Medulla oblongata (tissue), 1 donor: Measurements from ENCODE around the gene TRAF1.

ENCODE experiments used
- DNase-seq: peaks from one replicate; pipeline ENCODE4 v3.0.0-alpha.2; 2015; ENCODE audit errors: extremely low spot score

The TRAF1 gene

DNA sequence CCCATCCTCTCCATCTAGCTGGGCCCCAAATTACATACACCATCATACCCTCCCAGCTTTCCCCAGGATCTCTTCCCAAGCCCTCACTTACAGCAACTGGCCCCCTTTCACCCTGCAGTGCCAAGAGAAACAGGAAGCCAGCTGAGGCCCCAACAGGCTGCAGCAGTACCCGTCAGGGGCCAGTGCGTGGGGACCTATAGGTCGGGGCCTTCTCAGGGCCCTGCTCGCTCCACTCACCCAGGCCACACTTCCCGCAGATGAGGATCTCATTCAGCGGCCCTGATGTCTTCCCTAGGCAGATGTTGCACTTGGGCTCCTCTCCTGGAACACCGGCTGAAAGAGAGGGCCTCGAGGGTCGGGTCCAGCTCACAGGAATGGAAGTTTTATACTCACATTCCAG lies 56.4 kb downstream of the TRAF1 start:
- no peak for DNase-seq

DNA sequence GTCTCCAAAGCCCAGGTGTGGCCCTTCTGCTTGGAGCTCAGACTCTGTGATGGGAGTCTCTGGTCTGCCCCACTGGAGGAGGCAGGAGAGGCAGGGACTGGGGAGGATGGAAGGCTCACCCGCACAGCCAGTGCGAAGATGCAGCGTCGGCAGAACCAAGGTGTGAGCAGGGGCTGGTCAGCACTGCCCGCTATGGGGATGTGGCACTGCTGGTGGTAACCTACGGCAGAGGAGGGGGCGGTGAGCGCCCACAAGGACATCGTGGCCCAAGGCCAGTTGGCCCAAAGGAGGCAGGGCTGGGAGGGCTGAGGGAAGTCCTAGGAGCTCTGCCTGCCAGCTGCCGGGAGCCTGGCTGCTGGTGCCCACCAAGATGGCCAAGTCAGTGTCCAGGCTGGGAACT lies 56.9 kb downstream of the TRAF1 start:
- no peak for DNase-seq

DNA sequence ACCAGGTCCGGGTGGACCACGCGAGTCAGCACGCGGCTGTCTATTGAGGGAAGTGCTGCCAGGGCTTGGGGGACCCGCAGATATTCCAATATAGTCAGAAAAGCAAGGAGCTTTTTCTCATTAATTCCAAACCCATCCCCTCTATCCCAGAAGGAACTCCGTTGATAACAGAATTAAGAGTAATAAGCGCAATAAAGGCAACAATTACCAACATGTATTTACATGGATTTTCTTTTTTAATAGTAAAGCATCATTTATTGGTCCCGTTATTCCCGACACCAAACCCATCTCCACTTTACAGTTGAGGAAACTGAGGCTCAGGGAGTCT lies 57.3 kb downstream of the TRAF1 start:
- no peak for DNase-seq

DNA sequence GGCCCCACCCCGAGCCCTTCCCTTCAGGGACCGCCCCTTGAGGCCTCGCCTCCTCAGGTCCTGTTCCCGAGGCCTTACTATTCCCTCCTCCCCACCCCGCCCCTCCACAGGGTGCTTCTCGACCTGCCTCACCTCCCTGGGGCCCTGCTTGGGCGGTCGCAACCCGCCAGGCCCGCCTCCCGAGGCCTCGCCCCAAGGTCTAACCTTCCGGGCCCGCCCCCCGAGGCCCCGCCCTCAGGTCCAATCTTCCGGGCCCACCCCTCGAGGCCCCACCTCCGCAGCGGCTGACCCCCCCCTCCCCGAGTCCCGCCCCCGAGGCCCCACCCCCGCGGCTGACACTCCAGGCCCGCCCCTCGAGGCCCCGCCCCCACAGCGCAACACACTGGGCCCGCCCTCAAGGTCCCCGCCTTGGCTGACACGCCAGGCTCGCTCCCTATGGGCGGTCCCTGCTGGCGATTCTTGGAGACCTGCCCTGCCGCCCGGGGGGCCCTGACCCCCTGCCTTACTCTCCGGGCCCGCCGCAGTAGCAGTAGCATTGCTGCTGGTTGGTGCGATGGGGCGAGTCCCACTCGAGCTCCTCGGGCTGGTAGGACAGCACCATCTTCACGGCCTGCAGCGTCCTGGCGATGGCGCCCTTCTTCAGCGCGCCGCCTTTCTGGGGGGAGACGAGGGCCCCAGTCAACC lies 57.8 kb downstream of the TRAF1 start:
- peak; percentile 93 for DNase-seq

DNA sequence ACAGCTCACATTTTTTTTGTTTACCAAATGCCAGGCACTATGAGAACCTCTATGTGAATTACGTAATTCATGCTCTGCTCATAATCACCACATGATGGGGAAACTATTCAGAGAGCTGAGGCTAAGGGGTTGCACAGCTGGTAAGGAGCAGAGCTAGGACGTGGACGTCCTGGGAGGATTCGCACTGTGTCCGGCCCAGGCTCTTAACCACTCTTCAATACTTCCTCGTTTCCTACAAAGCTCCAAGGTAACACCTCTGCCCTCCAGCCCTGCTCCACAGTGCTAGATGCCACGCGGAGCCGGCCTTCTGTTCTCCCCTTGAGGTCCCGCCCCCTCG lies 58.3 kb downstream of the TRAF1 start:
- no peak for DNase-seq

DNA sequence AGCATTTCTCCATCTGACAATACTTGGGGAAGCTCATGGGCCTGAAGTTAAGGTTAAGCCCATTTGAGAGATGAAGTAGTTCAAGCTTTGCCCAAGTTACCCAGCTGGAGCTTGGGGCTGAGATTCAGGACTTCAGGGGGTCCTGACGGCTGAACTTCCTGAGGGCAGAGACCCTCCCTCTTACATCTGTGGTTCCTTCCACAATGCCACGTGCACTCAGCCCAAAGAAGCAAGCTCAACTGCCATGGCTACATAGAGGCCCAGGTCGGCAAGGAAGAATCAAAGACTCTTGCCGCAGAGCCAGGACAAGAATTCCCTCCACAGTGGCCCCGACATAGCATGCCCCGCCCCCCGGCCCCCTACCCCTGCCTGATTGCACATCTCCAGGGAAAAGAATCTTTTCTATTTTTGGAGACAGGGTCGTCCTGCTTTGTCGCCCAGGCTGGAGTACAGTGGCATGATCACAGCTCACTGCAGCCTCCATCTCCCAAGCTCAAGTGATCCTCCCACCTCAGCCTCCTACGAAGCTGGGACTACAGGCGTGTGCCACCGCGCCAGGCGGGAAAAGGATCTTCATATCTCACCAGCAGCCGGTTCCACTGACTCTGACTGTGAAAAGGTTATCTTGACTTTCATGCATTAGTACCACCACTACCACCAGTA lies 58.8 kb downstream of the TRAF1 start:
- DNase-seq, result no peak

DNA sequence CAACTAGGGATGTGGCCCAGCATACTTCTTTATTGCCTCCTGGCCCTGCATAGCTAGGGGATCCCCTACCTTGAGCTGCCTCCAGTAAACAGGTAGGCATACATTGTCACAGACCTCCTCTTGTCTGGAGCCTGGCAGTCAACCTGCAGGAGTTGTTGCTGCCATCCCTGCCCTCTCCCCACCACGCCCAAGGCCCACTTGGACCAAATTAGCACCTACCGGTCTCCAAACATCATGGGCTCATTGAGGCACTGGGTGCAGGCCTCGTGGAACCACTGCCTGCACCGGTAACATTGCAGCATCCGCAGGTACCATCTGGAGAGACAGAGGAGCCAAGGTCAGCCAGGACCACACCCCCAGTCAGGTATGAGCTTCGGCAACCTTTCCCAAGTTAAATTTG lies 59.9 kb downstream of the TRAF1 start:
- no peak for DNase-seq

DNA sequence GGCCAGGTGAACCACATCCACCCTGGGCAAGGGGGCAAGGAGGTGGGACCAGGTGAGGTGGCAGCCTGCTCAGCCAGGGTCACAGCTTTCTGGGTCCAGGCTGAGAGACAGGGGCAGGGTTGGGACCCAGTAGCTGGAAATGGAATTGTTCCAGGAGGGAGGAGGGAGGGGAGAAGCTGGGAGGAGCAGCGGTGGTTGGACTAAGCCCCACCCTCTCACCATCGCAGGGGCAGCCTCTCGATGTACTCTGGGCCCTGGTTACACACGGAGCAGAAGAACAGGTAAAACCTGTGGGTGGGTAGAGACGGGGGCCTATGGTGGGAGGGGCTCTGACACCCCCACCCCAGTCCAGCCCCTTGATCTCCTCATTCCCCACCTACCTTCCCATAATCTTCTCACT lies 60.8 kb downstream of the TRAF1 start:
- no peak for DNase-seq

DNA sequence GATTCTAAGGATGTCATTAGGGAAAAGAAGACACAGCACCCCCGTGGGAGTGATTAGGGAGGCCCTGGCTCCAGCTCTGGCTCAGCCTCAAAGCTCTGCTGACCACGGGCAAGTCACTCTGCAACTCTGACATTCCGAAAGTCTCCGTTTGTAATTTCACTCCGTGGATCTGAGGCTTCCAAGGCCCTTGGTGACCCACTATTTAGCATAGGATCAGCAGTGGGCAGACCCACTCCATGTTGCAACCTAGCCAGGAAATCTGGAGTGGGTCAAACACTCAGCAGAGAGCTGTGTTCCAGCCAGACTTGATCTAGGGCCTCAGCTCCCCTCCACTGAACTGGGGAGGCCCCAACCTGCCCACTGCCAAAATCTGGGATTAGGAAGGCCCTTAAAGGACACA lies 61.4 kb downstream of the TRAF1 start:
- no peak for DNase-seq

DNA sequence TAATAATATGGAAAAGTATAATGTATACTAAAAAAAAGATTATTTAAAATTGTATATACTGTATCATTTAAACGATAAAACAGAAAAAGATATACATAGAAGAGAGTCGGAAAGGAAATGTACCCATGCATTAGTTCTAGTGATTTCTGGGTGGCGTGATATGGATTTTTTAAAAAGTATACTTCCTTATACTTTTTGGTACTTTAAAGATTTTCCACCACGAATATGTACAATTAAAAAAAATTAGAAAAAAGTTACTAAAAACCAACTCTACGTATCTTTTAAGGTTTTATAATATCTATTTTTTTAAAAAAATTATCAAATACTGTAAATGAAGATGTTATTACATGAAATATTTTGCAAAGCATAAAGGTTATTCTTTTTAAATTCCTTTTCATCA lies 61.9 kb downstream of the TRAF1 start:
- no peak for DNase-seq

DNA sequence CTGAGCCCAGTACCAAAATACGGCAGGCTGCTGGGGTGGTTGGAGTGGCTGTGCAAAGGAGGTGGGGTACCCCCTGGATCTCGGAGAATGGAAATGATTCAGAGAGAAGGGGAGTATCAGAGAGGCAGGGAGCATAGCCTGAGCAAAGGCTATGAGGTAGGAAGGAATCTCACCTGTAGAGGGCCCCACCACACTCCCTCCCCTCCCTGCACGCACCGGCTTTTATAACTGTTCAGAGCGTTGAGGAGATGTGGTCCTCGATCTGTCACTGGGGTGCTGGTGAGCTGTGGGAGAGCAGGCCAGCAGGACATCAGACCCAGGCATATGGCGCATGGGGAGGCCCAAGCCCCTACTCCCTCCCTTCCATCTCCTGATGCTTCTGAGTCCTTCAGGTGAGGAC lies 62.8 kb downstream of the TRAF1 start:
- DNase-seq, result no peak

DNA sequence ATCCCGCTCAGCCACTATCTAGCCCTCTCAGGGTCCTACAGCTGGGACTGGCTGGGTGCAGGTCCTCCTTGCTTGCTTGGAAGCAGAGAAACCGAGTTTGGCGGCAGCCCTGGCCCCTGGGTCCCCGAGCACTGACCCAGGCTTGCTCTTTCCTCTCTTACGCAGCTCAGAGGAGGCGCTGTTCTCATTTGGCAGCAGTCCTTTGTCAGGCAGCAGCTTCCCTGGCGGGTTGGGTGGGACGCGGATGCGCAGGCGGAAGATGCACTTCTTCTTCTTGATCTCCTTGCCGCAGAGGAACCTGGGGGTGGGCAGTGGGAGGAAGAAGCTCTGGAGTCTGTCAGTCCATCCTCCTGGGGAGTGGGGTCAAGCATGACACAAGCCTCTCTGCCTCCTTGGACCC lies 64.1 kb downstream of the TRAF1 start:
- DNase-seq, result no peak

DNA sequence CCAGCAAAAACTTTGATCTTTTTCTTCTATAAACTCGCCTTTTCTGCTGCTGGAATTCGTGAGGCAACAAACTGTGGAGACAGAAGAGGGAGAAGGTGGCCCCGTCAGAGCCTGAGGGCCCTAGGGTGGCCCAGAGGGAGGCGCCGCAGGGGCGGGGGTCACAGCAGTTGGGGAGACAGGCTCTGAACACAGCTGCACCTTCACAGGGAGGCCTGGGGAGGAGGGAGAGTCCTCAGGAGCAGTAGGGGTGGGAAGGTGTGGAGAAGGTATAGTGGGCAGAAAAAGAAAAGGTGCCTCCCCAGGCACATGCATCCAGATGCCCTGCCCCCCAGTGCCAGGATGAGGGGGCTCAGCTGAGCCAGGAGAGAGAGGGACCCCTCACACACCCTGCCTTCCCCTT lies 64.7 kb downstream of the TRAF1 start:
- no peak for DNase-seq

DNA sequence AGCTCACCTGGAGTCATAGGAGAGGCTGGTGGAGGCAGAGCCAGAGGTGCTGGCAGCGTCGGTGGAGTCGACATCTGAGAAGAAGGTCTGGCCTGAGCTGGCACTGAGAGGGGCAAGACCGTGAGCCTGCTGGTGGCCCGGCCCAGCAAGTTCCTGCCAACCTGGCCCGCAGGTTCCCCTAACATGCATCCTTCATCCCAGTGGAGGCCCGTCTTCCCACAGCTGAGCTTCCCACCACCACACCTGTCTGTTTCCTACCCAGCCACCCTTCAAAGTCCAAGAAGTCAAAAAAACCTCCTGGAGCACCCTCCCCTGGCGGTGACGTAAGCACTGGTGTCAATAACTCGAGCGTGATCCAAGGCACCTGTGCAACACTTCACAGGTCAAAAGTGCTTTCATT lies 66.5 kb downstream of the TRAF1 start:
- no peak for DNase-seq

DNA sequence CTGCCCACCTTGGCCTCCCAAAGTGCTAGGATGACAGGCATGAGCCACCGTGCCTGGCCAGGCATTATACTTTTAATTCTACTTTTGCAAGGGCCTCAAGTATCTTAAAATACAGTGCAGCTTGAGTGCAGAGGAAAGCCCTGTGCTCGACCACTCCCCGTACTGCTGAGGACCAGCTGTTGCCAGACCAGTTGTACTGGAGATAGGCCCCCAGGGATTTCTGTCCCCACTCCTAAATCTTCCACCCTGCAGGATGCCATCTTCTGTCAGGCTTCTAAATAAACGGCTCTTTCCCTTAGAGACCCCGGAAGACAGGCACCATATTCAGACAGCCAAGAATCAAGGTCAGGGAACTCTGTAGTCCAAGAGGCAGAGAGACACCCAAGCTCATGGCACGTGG lies 67.2 kb downstream of the TRAF1 start:
- DNase-seq, result no peak

DNA sequence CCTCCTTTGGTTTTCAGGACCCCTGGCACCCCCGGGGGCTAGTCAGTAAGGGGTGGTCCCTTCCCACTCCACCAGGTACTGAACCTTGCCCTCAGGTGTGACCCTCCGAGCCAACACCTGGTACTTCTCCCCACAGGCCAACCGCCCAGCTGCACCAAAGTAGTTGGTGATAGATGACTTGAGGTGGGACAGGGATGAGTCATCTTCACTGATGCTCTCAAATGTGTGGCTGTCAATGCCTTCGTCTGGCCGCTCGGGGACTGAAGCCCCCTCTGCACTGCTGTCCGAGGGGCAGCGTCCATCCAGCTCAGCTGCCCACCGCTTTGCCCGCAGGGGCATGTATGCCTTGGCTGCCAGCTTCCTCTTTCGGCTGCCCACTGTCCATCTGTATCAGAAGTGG lies 68.7 kb downstream of the TRAF1 start:
- no peak for DNase-seq

DNA sequence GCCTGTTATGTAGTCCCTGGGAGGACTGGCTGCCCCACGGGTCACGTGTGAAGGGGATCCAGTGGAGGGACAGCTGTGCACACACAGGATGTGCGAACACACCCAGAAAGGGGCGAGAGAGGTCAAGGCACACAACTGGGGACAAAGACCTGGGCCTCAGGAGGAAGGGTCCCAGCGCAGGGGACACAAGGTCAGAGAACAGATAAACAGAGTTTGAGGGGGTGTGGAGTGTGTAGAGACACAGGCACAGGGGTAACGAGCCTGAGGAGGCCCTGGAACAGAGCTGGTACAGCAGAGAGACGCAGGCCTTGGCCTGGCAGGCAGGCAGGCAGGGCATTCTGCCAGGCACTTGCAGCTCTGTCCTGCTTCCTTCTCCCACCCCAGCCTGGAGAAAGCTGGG lies 69.1 kb downstream of the TRAF1 start:
- no peak for DNase-seq

DNA sequence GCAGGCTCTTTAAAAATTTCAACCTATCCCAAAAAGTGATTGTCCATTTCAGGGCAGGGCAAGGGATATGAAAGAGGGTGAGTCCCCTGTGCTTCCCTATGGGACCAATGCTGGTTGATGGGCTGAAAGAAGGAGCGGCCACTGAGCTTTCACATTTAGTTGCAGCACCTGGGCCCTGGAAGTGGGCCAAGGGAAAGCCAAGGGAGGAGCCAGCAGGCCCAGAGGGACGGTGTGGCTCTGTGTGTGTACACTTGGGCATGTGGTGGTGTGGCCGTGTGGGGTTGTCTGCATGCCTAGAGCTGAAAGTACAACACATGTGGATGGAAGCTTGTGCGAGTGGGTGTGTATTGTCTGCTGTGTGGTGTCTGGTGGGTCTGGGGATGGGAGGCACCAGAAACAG lies 69.9 kb downstream of the TRAF1 start:
- no peak for DNase-seq

DNA sequence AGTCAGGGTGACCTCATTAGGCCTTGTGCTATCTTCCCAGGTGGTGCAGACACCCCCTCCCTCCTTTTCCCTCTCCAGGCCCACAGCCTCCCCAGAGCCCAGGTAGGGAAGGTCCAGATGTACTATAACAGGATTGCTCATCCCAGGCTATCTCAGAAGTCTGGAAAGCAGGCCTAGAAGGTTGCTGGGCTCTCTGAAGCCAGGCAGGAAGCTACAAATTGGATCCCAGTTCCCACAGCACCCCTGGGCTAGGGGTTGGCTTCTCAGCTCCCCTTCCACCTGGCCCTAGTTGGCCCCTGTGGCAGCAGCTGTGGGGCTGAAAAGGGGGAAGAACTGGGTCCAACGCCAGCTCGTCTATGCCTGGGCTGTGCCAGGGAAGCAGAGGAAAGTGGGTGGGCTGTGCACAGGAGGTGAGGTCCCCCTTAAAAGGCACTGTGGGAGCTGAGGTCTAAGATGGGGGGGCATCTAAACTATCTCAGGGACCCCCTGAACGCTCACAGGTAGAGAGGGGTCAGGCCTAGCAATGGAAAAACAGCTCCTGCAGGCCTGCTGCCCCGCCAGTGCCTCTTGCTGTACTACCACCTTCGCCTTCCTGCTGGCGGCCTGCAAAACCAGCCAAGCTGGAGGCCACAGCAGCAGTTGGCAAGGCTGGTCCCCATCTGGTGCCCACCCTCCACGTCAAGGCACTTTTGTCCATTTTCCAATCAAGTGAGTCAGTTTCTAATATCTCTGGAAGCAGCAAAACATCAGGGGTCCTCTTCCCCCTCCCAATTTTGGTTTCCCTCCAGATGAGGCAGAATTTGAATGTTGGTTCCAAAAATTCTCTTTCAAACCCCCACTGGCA lies 70.5 kb downstream of the TRAF1 start:
- no peak for DNase-seq

DNA sequence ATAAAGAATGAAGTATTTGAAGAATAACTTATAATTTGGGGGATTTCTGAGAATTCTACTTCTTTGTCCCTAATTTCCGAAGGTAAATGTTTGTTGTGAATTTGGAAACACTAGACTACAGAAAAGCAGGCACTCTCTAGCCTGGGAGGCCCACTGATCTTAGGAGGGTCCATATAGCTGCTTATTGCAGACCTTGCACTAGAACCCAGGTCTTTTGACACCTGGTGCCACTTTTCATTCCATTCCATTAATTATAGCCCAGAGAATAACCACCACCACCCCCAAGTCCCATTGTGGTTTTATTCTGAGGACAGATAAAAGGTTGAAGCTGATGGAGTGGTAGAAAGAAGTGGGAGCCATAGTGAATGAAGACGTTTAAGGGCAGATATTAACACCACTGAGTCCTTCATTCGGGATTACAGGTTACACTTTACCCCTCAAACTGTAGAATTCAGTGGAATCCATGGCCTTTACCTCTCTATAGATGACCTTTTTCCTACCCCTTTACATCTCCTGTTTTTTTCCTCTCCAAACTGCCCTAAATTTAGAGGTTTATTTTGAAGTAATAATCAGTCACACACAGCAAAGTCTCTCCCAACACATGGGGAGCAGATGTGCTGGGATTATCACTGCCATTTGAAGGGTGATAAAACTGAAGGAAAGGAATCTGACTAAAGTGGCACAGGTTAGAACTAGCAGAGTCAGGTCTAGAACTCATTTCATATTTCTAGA lies 71.8 kb downstream of the TRAF1 start:
- DNase-seq, result no peak

DNA sequence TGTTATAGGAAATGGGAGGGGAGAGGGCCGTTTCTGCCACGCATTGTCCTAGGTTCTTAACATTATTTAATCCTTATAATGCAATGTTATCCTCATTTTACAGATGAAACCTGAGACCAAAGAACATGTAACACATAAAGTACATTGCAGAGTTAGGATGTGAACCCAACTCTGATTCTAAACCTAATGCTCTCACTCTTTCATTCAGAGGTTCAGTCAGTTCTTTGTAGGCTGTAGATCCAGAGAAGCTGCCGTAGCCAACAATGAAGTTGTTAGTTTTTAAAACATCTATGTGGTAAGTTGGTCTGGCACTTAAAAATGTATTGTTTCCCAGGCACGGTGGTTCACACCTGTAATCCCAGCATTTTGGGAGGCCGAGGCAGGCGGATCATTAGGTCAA lies 73.4 kb downstream of the TRAF1 start:
- DNase-seq, result no peak
